Measurements from ENCODE around the gene EMC10.
A peak's percentile ranks its signal among the peaks of the same experiment; 100 is the strongest.

EMC10 gene

DNA sequence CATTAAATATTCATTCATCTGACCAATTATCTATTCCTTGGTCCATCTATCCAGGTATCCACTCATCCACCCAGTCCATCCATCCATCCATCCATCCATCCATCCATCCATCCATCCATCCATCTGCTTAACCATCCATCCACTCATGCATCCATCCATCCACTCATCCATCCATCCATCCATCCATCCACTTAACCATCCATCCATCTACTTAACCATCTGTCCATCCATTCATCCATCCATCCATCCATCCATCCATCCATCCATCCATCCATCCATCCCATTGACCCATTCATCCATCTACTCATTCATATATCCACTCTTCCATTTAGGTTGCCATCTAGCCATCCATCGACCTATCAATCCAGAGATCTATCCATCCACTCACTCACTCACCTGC, 32.2 kb upstream of the EMC10 start:
- Histone ChIP-seq H3K4me3 (no peak overlapping the region), H3K9me3 (replicated peaks in 1 of 11) (peaks cover 0 to 12% (median 0%) of the 10 kb centered on the region in 11 experiments; a peak in 6 of 22 replicates), H3K27ac (no peak overlapping the region), H3K27me3 (no peaks in the 10 kb centered on the region), H3K9ac (no peak overlapping the region), H3K36me3 (no peaks in the 10 kb centered on the region), H3K4me1 (peaks cover 0 to 4% (median 0%) of the 10 kb centered on the region in 10 experiments; a peak in 1 of 20 replicates), H4K20me1 (no peaks in the 10 kb centered on the region), H3K4me2 (no peak overlapping the region)
- TF ChIP-seq Cebpa-rat (IDR thresholded peaks at IDR 0.05): no peak

DNA sequence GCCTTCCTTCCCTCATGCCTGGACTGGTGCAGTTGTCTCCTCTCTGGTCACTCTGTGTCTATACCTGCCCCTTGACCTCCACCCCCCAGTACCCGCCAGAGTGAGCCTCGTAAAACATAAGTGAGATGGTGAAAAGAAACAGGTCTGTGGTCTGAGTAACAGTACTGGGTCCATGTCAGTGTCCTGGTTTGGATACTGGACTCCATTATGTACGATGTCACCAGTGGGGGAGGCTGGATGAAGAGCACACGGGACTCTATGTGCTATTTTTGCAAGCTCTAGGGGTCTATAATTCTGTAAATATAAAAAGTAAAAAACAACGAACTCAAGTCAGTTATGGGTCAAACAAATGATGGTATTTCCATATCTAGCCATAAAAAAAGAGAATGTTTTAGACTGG, 29.3 kb upstream of the EMC10 start:
- peaks cover 0 to 8% (median 6%) of the 10 kb centered on the region in 10 experiments; a peak in 8 of 20 replicates for H3K4me1 ChIP-seq
- H3K27ac ChIP-seq: no peak overlapping the region
- no peaks in the 10 kb centered on the region for H3K36me3 ChIP-seq
- no peak overlapping the region for H3K4me2 ChIP-seq
- TF ChIP-seq Cebpa-rat (IDR thresholded peaks at IDR 0.05): no peak
- H3K27me3 ChIP-seq: no peaks in the 10 kb centered on the region
- no peak overlapping the region for H3K4me3 ChIP-seq
- no peaks in the 10 kb centered on the region for H4K20me1 ChIP-seq
- H3K9me3 ChIP-seq (replicated peaks in 1 of 11): peaks cover 0 to 12% (median 0%) of the 10 kb centered on the region in 11 experiments; a peak in 6 of 22 replicates
- H3K9ac ChIP-seq: no peak overlapping the region

GRCh38 chr19:50447750-50448149, 28.6 kb upstream of the EMC10 start:
- H3K27me3 ChIP-seq: no peaks in the 10 kb centered on the region
- H3K4me3 ChIP-seq: no peak overlapping the region
- H4K20me1 ChIP-seq: no peaks in the 10 kb centered on the region; a peak in 1 of 22 replicates
- no peak for TF ChIP-seq Cebpa-rat (IDR thresholded peaks at IDR 0.05)
- no peak overlapping the region for H3K4me2 ChIP-seq
- peaks cover 0 to 12% (median 0%) of the 10 kb centered on the region in 11 experiments; a peak in 6 of 22 replicates for H3K9me3 ChIP-seq (replicated peaks in 1 of 11)
- no peaks in the 10 kb centered on the region for H3K36me3 ChIP-seq
- no peak overlapping the region for H3K27ac ChIP-seq
- H3K4me1 ChIP-seq: peaks cover 0 to 8% (median 6%) of the 10 kb centered on the region in 10 experiments; a peak in 8 of 20 replicates
- no peak overlapping the region for H3K9ac ChIP-seq

DNA sequence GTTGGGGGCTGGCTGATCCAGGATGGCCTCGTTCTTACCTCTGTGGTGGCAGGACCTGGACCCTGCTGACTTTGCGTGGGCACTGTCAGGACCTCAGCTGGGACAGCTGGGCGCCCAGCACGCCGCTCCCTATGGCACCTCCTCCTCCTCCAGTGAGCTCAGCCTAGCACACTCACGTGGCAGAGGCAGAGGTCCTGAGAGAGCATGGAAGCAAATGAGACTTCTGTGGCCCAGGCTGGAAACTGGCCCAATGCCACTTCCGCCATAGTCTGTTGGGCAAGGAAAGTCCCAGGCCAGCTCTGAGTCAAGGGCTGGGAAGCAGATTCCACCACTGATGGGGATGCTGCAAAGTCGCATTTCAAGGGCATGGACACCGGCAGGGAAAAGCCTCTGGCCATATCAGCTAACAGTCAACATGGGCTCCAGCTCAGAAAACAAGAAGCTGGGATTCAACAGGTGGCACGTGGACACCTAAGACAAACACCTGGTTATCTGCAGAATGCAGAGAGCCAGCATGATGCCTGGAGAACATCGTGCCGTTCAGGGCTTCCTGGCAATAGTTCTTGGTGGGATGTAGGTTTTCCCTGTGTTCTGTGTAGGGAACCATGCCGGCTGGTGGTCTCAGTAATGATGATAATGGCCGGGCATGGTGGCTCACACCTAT, 26.9 kb upstream of the EMC10 start:
- no peaks in the 10 kb centered on the region for H3K36me3 ChIP-seq
- H4K20me1 ChIP-seq: no peaks in the 10 kb centered on the region; a peak in 1 of 22 replicates
- no peak for TF ChIP-seq Cebpa-rat (IDR thresholded peaks at IDR 0.05)
- peaks cover 0 to 12% (median 0%) of the 10 kb centered on the region in 11 experiments; a peak in 6 of 22 replicates for H3K9me3 ChIP-seq (replicated peaks in 1 of 11)
- H3K9ac ChIP-seq: no peak overlapping the region
- H3K27ac ChIP-seq: no peak overlapping the region
- H3K4me2 ChIP-seq: no peak overlapping the region
- H3K27me3 ChIP-seq: no peaks in the 10 kb centered on the region
- H3K4me3 ChIP-seq: no peak overlapping the region
- peaks cover 0 to 8% (median 6%) of the 10 kb centered on the region in 10 experiments; a peak in 8 of 20 replicates for H3K4me1 ChIP-seq

DNA sequence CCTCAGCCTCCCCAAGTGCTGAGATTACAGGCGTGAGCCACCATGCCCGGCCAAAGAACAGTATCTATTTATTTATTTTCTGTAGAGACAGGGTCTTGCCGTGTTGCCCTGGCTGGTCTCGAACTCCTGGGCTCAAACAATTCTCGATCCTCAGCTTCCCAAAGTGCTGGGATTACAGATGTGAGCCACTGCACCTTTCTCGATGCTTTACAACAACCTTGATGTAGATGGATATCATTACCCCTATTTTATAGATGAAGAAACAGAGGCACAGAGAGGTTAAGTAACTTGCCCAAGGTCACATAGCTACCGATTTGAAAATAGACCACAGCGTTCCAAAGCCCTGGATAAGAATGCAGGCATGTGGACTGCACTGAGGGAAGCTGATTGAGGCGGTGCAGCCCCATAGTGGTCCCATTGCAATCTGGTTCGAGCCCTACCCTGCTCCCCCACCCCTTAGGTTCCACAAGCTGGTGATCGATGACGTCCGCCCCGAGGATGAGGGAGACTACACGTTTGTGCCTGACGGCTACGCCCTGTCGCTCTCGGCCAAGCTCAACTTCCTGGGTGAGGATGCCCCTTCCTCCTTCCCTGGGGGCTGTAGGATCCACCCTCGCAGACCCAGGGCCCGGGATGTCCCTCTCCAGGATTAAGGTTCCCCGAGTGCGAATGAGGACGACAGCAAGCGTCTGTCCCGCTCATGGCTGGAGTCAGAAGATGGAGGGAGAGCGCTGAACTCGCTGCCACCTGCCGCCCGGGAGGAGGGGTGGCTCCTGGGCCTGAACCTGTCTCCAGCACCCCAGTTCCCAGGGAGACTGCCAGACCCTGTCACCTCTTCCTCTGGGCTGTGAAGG, 25.7 kb upstream of the EMC10 start:
- Histone ChIP-seq H3K27ac (no peak overlapping the region), H3K4me2 (peak overlapping the region in 4 of 11 experiments; percentile 13 to 27 (median 18); a peak in 2 of 22 replicates), H3K9ac (no peak overlapping the region), H4K20me1 (no peaks in the 10 kb centered on the region; a peak in 1 of 22 replicates), H3K36me3 (no peaks in the 10 kb centered on the region), H3K27me3 (no peaks in the 10 kb centered on the region), H3K9me3 (replicated peaks in 1 of 11) (peaks cover 0 to 12% (median 0%) of the 10 kb centered on the region in 11 experiments; a peak in 6 of 22 replicates), H3K4me1 (peaks cover 0 to 8% (median 6%) of the 10 kb centered on the region in 10 experiments; a peak in 8 of 20 replicates), H3K4me3 (no peak overlapping the region)
- TF ChIP-seq Cebpa-rat (IDR thresholded peaks at IDR 0.05): no peak

- Histone ChIP-seq H3K36me3 (no peaks in the 10 kb centered on the region), H3K4me1 (peaks cover 0 to 8% (median 6%) of the 10 kb centered on the region in 10 experiments; a peak in 8 of 20 replicates), H3K9ac (no peak overlapping the region), H4K20me1 (no peaks in the 10 kb centered on the region; a peak in 1 of 22 replicates), H3K4me3 (no peak overlapping the region), H3K27me3 (no peaks in the 10 kb centered on the region), H3K27ac (no peak overlapping the region), H3K9me3 (replicated peaks in 1 of 11) (peaks cover 0 to 12% (median 0%) of the 10 kb centered on the region in 11 experiments; a peak in 6 of 22 replicates), H3K4me2 (peak overlapping the region in 4 of 11 experiments; percentile 13 to 27 (median 18); a peak in 1 of 22 replicates)
- TF ChIP-seq Cebpa-rat (IDR thresholded peaks at IDR 0.05): no peak
Observed at GRCh38 chr19:50451223-50451534, 25.1 kb upstream of the EMC10 start.

DNA sequence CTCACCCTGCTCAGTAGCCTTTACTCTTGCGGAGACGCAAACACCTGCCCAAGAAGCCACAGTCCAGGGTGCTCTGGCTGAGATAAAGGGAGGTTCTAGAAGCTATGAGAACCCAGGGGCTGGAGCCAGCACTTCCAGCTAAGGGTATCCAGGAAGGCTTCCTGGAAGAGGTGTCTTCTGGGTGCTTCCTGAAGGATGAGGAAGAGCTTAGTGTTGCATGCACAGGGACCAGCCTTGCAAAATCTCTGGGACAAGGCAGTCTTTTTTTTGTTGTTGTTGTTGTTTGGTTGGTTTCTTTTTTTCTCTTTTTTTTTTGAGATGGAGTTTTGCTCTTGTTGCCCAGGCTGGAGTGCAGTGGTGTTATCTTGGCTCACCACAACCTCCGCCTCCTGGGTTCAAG, 23.1 kb upstream of the EMC10 start:
- no peaks in the 10 kb centered on the region; a peak in 1 of 22 replicates for H4K20me1 ChIP-seq
- peaks cover 0 to 8% (median 6%) of the 10 kb centered on the region in 10 experiments; a peak in 8 of 20 replicates for H3K4me1 ChIP-seq
- no peak for TF ChIP-seq Cebpa-rat (IDR thresholded peaks at IDR 0.05)
- H3K27ac ChIP-seq: no peak overlapping the region
- no peak overlapping the region for H3K9ac ChIP-seq
- H3K27me3 ChIP-seq: no peaks in the 10 kb centered on the region
- H3K4me3 ChIP-seq: no peak overlapping the region
- no peaks in the 10 kb centered on the region for H3K36me3 ChIP-seq
- H3K4me2 ChIP-seq: no peak overlapping the region
- peaks cover 0 to 2% (median 0%) of the 10 kb centered on the region in 11 experiments; a peak in 5 of 22 replicates for H3K9me3 ChIP-seq (replicated peaks in 1 of 11)

DNA sequence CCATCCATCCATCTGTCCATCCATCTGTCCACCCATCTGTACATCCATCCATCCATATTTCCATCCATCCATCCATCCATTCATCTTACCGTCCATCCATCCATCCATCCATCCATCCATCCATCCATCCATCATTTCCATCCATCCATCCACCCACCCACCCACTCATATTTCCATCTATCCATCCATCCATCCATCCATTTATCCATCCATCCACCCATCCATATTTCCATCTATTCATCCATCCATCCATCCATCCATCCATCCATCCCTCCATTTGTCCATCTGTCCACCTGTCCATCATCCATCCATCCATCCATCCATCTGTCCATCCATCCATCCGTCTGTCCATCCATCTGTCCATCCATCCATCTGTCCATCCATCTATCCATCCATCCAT, 20.3 kb upstream of the EMC10 start:
- no peaks in the 10 kb centered on the region; a peak in 1 of 22 replicates for H4K20me1 ChIP-seq
- H3K4me2 ChIP-seq: no peak overlapping the region
- H3K36me3 ChIP-seq: no peaks in the 10 kb centered on the region
- no peak overlapping the region for H3K27ac ChIP-seq
- H3K27me3 ChIP-seq: no peaks in the 10 kb centered on the region
- no peak overlapping the region for H3K9ac ChIP-seq
- no peaks in the 10 kb centered on the region; a peak in 1 of 22 replicates for H3K9me3 ChIP-seq (replicated peaks in 1 of 11)
- H3K4me3 ChIP-seq: no peak overlapping the region
- TF ChIP-seq Cebpa-rat (IDR thresholded peaks at IDR 0.05): no peak
- peaks cover 13 to 17% (median 16%) of the 10 kb centered on the region in 10 experiments for H3K4me1 ChIP-seq

DNA sequence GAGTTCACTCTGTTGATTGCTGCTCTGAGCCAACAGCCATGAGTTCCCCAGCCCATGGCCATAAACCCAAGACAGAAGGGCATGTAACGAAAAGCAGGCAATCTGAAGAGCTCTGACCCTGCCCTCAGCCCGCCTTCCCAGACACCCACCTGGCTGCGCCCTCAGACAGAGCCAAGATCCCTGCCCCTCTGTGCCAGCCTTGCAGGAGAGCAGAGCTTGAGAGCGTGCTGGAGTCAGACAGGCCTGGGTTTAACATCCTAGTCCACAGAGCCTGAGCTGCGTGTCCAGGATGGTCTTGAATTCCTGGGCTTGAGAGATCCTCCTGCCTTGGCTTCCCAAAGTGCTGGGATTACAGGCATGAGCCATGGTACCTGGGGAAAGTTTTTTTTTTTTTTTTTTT, 19.0 kb upstream of the EMC10 start:
- Histone ChIP-seq H3K9me3 (replicated peaks in 1 of 11) (no peaks in the 10 kb centered on the region; a peak in 1 of 22 replicates), H3K4me3 (no peak overlapping the region), H3K27me3 (no peaks in the 10 kb centered on the region), H3K4me1 (peaks cover 14 to 25% (median 23%) of the 10 kb centered on the region in 10 experiments), H3K9ac (no peak overlapping the region), H3K4me2 (no peak overlapping the region), H3K27ac (no peak overlapping the region), H4K20me1 (no peaks in the 10 kb centered on the region; a peak in 1 of 22 replicates), H3K36me3 (no peaks in the 10 kb centered on the region)
- TF ChIP-seq Cebpa-rat (IDR thresholded peaks at IDR 0.05): no peak
